GM23338 (cell line): ENCODE results near the gene NIPA2.

ENCODE experiments used
- CREB1 ChIP-seq: fragments of 250-450 bp; sonication (Bioruptor Pico); IDR thresholded peaks from 2 replicates; pipeline ENCODE4 v1.5.0; 2020; ENCODE audit warnings: low read depth, mild to moderate bottlenecking, moderate library complexity
- CTCF ChIP-seq, 2 experiments: fragments of 200-600 bp in 1 of 2; sonication (generic) in 1 of 2; conservative IDR thresholded peaks; 2 replicates each; pipeline versions ENCODE4 v1.5.1 to v1.6.1; 2016 to 2017; ENCODE audit warnings: antibody characterized with exemption in 2 of 2, low read depth in 2 of 2, mild to moderate bottlenecking in 2 of 2, moderate library complexity in 1 of 2
- EZH2 ChIP-seq: fragments of 200-600 bp; sonication (generic); IDR thresholded peaks from one replicate; pipeline ENCODE4 v1.8.0; 2017; ENCODE audit warnings: antibody characterized with exemption, mild to moderate bottlenecking, low read depth; ENCODE audit not compliant: unreplicated experiment
- EZH2phosphoT487 ChIP-seq: fragments of 200-600 bp; sonication (generic); IDR thresholded peaks from one replicate; pipeline ENCODE4 v1.8.1; 2018; ENCODE audit warnings: antibody characterized with exemption; ENCODE audit not compliant: unreplicated experiment
- NANOG ChIP-seq: IDR thresholded peaks from 2 replicates; pipeline ENCODE4 v1.6.1; 2016; ENCODE audit warnings: antibody characterized with exemption, borderline replicate concordance
- REST ChIP-seq: IDR thresholded peaks from one replicate; pipeline ENCODE4 v1.6.1; 2018; ENCODE audit warnings: antibody characterized with exemption; ENCODE audit not compliant: unreplicated experiment

GRCh38 chr15:22874966-22875365, 36.5 kb downstream of the NIPA2 start:
- no peak for TF ChIP-seq CTCF (conservative IDR thresholded peaks at IDR 0.05; ENCODE audit: low read depth in 2 of 2)
- no peak for TF ChIP-seq EZH2
- TF ChIP-seq CREB1 (CRISPR knock-in tag), result no peak
- no peak for TF ChIP-seq REST
- no peak for TF ChIP-seq NANOG
- TF ChIP-seq EZH2phosphoT487, result no peak
